ENCODE results near the gene CA14. TPM values are rescaled to one million over a fixed set of nuclear protein-coding genes. Genes with fewer than 3 reads are reported as not detected.

CA14 gene
- total and polyA plus RNA-seq, 9 of the 15 experiments (the other 6 are each of a cell fraction or from before 2014, with no cell fraction given) = 0.13 to 0.57 (median 0.26) TPM; not detected in 1

DNA sequence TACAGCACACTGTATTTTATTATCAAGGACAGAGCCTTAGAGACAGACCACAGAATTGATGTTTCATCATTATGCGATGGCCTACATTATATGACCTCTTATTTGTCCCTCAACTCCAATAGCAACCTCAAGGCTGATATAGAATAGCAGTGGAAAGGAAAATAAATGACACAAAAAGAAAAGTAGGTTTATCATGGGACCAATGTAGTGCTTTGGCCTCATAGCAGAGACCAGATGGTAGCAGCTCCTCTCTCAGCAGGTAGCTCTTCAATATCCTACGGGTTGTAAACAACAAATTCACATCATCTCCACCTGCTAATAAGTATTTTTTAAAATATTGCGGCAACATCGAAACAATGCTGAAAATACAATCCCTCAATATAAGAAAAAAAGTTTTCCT, 46.9 kb upstream of the CA14 start (continued):
- TF ChIP-seq, protein P1, sequence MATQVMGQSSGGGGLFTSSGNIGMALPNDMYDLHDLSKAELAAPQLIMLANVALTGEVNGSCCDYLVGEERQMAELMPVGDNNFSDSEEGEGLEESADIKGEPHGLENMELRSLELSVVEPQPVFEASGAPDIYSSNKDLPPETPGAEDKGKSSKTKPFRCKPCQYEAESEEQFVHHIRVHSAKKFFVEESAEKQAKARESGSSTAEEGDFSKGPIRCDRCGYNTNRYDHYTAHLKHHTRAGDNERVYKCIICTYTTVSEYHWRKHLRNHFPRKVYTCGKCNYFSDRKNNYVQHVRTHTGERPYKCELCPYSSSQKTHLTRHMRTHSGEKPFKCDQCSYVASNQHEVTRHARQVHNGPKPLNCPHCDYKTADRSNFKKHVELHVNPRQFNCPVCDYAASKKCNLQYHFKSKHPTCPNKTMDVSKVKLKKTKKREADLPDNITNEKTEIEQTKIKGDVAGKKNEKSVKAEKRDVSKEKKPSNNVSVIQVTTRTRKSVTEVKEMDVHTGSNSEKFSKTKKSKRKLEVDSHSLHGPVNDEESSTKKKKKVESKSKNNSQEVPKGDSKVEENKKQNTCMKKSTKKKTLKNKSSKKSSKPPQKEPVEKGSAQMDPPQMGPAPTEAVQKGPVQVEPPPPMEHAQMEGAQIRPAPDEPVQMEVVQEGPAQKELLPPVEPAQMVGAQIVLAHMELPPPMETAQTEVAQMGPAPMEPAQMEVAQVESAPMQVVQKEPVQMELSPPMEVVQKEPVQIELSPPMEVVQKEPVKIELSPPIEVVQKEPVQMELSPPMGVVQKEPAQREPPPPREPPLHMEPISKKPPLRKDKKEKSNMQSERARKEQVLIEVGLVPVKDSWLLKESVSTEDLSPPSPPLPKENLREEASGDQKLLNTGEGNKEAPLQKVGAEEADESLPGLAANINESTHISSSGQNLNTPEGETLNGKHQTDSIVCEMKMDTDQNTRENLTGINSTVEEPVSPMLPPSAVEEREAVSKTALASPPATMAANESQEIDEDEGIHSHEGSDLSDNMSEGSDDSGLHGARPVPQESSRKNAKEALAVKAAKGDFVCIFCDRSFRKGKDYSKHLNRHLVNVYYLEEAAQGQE (IDR thresholded peaks at IDR 0.05; ENCODE audit: borderline replicate concordance) = no peak
- TF ChIP-seq, protein P1 (CRISPR knock-in tag; IDR thresholded peaks at IDR 0.05; ENCODE audit: low read depth) = no peak
- TF ChIP-seq FOXK1 (CRISPR knock-in tag; IDR thresholded peaks at IDR 0.05; ENCODE audit: borderline replicate concordance) = no peak
- TF ChIP-seq XRCC5 (IDR thresholded peaks at IDR 0.05; ENCODE audit: low read depth, low read length) = no peak
- TF ChIP-seq ARNT (IDR thresholded peaks at IDR 0.05) = no peak

Data from K562 (cell line).